AG04449 (cell line): ENCODE measurements around the gene QPRT.
"Not testable (repeated sequence)": the region's sequence is repeated elsewhere in the genome, so short reads cannot be mapped to it uniquely, and the experiment has no call there.

Experiments
- CTCF ChIA-PET: fragments of 350-600 bp; formaldehyde crosslinking; extraction: SDS; loops from one replicate; lab custom pipeline; 2021; ENCODE audit warnings: antibody characterized with exemption; lab: Yijun Ruan, JAX
- POLR2A ChIA-PET: fragments of 400-600, 350-600 bp; formaldehyde crosslinking; extraction: SDS; loops from one replicate; lab custom pipeline; 2020; ENCODE audit warnings: antibody characterized with exemption, inconsistent platforms; lab: Yijun Ruan, JAX
- DNase-seq: peaks from one replicate; pipeline ENCODE4 v3.0.0-alpha.2; 2010; ENCODE audit warnings: low read depth, low spot score
- H3K4me3 ChIP-seq: 2 replicates; pipeline ENCODE4 v1.5.1; 2011; ENCODE audit warnings: low read depth, mild to moderate bottlenecking, control low read depth, low read length
- TF ChIP-seq, protein P1 (sequence below): IDR thresholded peaks from one replicate; pipeline ENCODE4 v1.5.1; 2011; ENCODE audit warnings: mild to moderate bottlenecking, moderate library complexity, low read length, control low read depth, inconsistent platforms; ENCODE audit not compliant: insufficient read depth; ENCODE audit errors: missing control alignments

The QPRT gene

GRCh38 chr16:29744541-29745101 is 65.6 kb downstream of the QPRT start:
- DNase-seq, result no peak

GRCh38 chr16:29745121-29745852 is 66.3 kb downstream of the QPRT start:
- ChIA-PET POLR2A (no interaction called here), CTCF (interaction anchor here (2.4 kb wide), 1 partner anchor 40 kb away, joined by 5 read pairs; no protein-coding TSS in a partner anchor)
- no peak for DNase-seq

More at GRCh38 chr16:29744541-29745101, 65.6 kb downstream of the QPRT start:
- ChIA-PET CTCF (interaction anchor here (0.7 to 1.8 kb wide), 2 partner anchors 15 to 41 kb away, joined by 3 to 5 read pairs; no protein-coding TSS in a partner anchor), POLR2A (no interaction called here)
- H3K4me3 ChIP-seq, result no peak overlapping the region
- TF ChIP-seq, protein P1, sequence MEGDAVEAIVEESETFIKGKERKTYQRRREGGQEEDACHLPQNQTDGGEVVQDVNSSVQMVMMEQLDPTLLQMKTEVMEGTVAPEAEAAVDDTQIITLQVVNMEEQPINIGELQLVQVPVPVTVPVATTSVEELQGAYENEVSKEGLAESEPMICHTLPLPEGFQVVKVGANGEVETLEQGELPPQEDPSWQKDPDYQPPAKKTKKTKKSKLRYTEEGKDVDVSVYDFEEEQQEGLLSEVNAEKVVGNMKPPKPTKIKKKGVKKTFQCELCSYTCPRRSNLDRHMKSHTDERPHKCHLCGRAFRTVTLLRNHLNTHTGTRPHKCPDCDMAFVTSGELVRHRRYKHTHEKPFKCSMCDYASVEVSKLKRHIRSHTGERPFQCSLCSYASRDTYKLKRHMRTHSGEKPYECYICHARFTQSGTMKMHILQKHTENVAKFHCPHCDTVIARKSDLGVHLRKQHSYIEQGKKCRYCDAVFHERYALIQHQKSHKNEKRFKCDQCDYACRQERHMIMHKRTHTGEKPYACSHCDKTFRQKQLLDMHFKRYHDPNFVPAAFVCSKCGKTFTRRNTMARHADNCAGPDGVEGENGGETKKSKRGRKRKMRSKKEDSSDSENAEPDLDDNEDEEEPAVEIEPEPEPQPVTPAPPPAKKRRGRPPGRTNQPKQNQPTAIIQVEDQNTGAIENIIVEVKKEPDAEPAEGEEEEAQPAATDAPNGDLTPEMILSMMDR, result no peak

GRCh38 chr16:29745853-29746345 is 66.9 kb downstream of the QPRT start, which contains the start of gene C16orf54:
Gene C16orf54, minus strand, starts transcription at chr16:29745990. Its CDS starts 1,039 bp downstream, at chr16:29744951.
- ChIA-PET POLR2A (no interaction called here), CTCF (interaction anchor here (2.4 kb wide), 1 partner anchor 39 kb away, joined by 5 read pairs; no protein-coding TSS in a partner anchor)
- TF ChIP-seq, protein P1, result no peak
- no peak within 1 kb of the TSS for H3K4me3 ChIP-seq
- no peak for DNase-seq

More at GRCh38 chr16:29745121-29745852, 66.3 kb downstream of the QPRT start:
- H3K4me3 ChIP-seq, result no peak overlapping the region
- TF ChIP-seq, protein P1, result no peak

- CTCF ChIA-PET, result interaction anchor here (0.7 to 2.4 kb wide), 2 partner anchors 22 to 38 kb away, joined by 3 to 5 read pairs; no protein-coding TSS in a partner anchor
- POLR2A ChIA-PET, DNase-seq, H3K4me3 ChIP-seq: not testable (repeated sequence)
Observed at GRCh38 chr16:29746518-29746917, 67.5 kb downstream of the QPRT start.
